ENCODE measurements around the gene KIF5A.

- TF ChIP-seq CTCF (IDR thresholded peaks at IDR 0.05), result no peak
- no peak for TF ChIP-seq POLR2A (IDR thresholded peaks at IDR 0.05)
Observed at GRCh38 chr12:57513266-57513665, 36.6 kb upstream of the KIF5A start.
